Vagina (tissue), 2 donors: ENCODE measurements around the gene ANO2. TPM values are rescaled to one million over a fixed set of nuclear protein-coding genes. Genes with fewer than 3 reads are reported as not detected.
"Not testable (repeated sequence)": the region's sequence is repeated elsewhere in the genome, so short reads cannot be mapped to it uniquely, and the experiment has no call there.

Experiments
- DNase-seq, 2 donors: peaks; one replicate each; pipeline ENCODE4 v3.0.0-alpha.2; 2017; ENCODE audit errors: extremely low spot score in 2 of 2
- H3K27ac ChIP-seq: fragments of 200-600 bp; sonication (generic); one replicate; pipeline ENCODE4 v1.5.1; 2019
- H3K27me3 ChIP-seq: fragments of 200-600 bp; sonication (generic); one replicate; pipeline ENCODE4 v1.5.1; 2019
- H3K36me3 ChIP-seq, 2 donors: fragments of 200-600 bp; sonication (generic); one replicate each; pipeline ENCODE4 v1.5.1; 2017 to 2019
- H3K4me1 ChIP-seq: fragments of 200-600 bp; sonication (generic); one replicate; pipeline ENCODE4 v1.5.1; 2019
- H3K4me3 ChIP-seq, 2 donors: fragments of 200-600 bp; sonication (generic); 1 replicate in 1 of 2; 2 replicates in 1 of 2; pipeline ENCODE4 v1.5.1; 2016 to 2019
- H3K9me3 ChIP-seq: fragments of 200-600 bp; sonication (generic); one replicate; pipeline ENCODE4 v1.5.1; 2019
- CTCF ChIP-seq, 3 experiments: fragments of 450-650 bp in 2 of 3; fragments of 200-600 bp in 1 of 3; sonication (generic) in 1 of 3; IDR thresholded peaks; one replicate each; pipeline ENCODE4 v1.5.1; 2017 to 2019; ENCODE audit warnings: antibody characterized with exemption in 3 of 3, mild to moderate bottlenecking in 2 of 3, moderate library complexity in 2 of 3
- POLR2A ChIP-seq, 2 donors: fragments of 450-650 bp; IDR thresholded peaks; one replicate each; pipeline ENCODE4 v1.6.1; 2017; ENCODE audit warnings: antibody characterized with exemption in 2 of 2, mild to moderate bottlenecking in 2 of 2, moderate library complexity in 2 of 2
- POLR2AphosphoS5 ChIP-seq, 2 donors: sonication (generic); formaldehyde crosslinking; IDR thresholded peaks; one replicate each; pipeline ENCODE4 v1.9.0; 2017; ENCODE audit warnings: antibody characterized with exemption in 2 of 2, mild to moderate bottlenecking in 2 of 2, low read depth in 1 of 2; ENCODE audit not compliant: insufficient read depth in 1 of 2
- intact Hi-C: fragments of 100-400 bp; cut with DNase I; formaldehyde crosslinking; loops from one replicate; pipeline ENCODE4 v1.15.1; 2023
- total RNA-seq: library from RNA; depleted of rRNA; stranded (reverse); fragments of >200 nt; gene quantifications from one replicate; pipeline ENCODE4 v1.2.3, GENCODE V29; 2016

ANO2 gene
- total RNA-seq, 1 donor from 2014 or later: 18.7 TPM

- H3K27ac ChIP-seq: no peak overlapping the region
- H3K36me3 ChIP-seq: no peaks in the 10 kb centered on the region
- H3K4me3 ChIP-seq: no peak overlapping the region
- intact Hi-C loops: no loop called here
- no peak for DNase-seq
- H3K27me3 ChIP-seq: no peaks in the 10 kb centered on the region
- H3K4me1 ChIP-seq: no peaks in the 10 kb centered on the region
- H3K9me3 ChIP-seq: no peaks in the 10 kb centered on the region
- TF ChIP-seq POLR2A (IDR thresholded peaks at IDR 0.05) (no peak), CTCF (IDR thresholded peaks at IDR 0.05) (no peak), POLR2AphosphoS5 (IDR thresholded peaks at IDR 0.05; ENCODE audit: insufficient read depth in 1 of 2, low read depth in 1 of 2) (no peak)
Observed at GRCh38 chr12:5548152-5548943, 396.7 kb downstream of the ANO2 start.

- Histone ChIP-seq H3K4me1 (no peaks in the 10 kb centered on the region), H3K27me3 (no peaks in the 10 kb centered on the region), H3K27ac (no peak overlapping the region), H3K36me3 (no peaks in the 10 kb centered on the region), H3K4me3 (no peak overlapping the region), H3K9me3 (no peaks in the 10 kb centered on the region)
- intact Hi-C loops: no loop called here
- TF ChIP-seq POLR2A (IDR thresholded peaks at IDR 0.05) (no peak), CTCF (IDR thresholded peaks at IDR 0.05) (no peak), POLR2AphosphoS5 (IDR thresholded peaks at IDR 0.05; ENCODE audit: insufficient read depth in 1 of 2, low read depth in 1 of 2) (no peak)
- DNase-seq: no peak
Observed at GRCh38 chr12:5546616-5547015, 398.4 kb downstream of the ANO2 start.

- Histone ChIP-seq H3K9me3 (no peaks in the 10 kb centered on the region), H3K36me3 (no peaks in the 10 kb centered on the region), H3K27me3 (no peaks in the 10 kb centered on the region), H3K4me1 (no peaks in the 10 kb centered on the region), H3K27ac (no peak overlapping the region), H3K4me3 (no peak overlapping the region)
- TF ChIP-seq POLR2AphosphoS5 (IDR thresholded peaks at IDR 0.05; ENCODE audit: insufficient read depth in 1 of 2, low read depth in 1 of 2) (no peak), CTCF (IDR thresholded peaks at IDR 0.05) (no peak), POLR2A (IDR thresholded peaks at IDR 0.05) (no peak)
- no peak for DNase-seq
- intact Hi-C loops: no loop called here
Observed at GRCh38 chr12:5537771-5538170, 407.3 kb downstream of the ANO2 start.

GRCh38 chr12:5537026-5537615 is 407.9 kb downstream of the ANO2 start:
- H3K27me3 ChIP-seq, H3K4me1 ChIP-seq, intact Hi-C loops, H3K4me3 ChIP-seq, H3K36me3 ChIP-seq, H3K27ac ChIP-seq, H3K9me3 ChIP-seq, DNase-seq: not testable (repeated sequence)

- Histone ChIP-seq H3K27ac (no peak overlapping the region), H3K4me3 (no peak overlapping the region), H3K9me3 (no peaks in the 10 kb centered on the region), H3K36me3 (no peaks in the 10 kb centered on the region), H3K4me1 (no peaks in the 10 kb centered on the region), H3K27me3 (no peaks in the 10 kb centered on the region)
- intact Hi-C loops: no loop called here
- TF ChIP-seq POLR2AphosphoS5 (IDR thresholded peaks at IDR 0.05; ENCODE audit: insufficient read depth in 1 of 2, low read depth in 1 of 2): no peak
- no peak for TF ChIP-seq POLR2A (IDR thresholded peaks at IDR 0.05)
- no peak for TF ChIP-seq CTCF (IDR thresholded peaks at IDR 0.05)
- DNase-seq: no peak
Observed at GRCh38 chr12:5535541-5535940, 409.5 kb downstream of the ANO2 start.
